DMS153 treated with DMSO at 0.1 percent for 48 hours (cell line): ENCODE measurements around the gene COMT.

Experiments
- DNase-seq: peaks from one replicate; lab custom pipeline; 2025; ENCODE audit not compliant: unreplicated experiment; lab: John Stamatoyannopoulos, UW

COMT gene

GRCh38 chr22:20009582-20010306, 68.2 kb downstream of the COMT start:
- no peak for DNase-seq

GRCh38 chr22:20010307-20011122, 68.9 kb downstream of the COMT start:
- DNase-seq: no peak

DNA sequence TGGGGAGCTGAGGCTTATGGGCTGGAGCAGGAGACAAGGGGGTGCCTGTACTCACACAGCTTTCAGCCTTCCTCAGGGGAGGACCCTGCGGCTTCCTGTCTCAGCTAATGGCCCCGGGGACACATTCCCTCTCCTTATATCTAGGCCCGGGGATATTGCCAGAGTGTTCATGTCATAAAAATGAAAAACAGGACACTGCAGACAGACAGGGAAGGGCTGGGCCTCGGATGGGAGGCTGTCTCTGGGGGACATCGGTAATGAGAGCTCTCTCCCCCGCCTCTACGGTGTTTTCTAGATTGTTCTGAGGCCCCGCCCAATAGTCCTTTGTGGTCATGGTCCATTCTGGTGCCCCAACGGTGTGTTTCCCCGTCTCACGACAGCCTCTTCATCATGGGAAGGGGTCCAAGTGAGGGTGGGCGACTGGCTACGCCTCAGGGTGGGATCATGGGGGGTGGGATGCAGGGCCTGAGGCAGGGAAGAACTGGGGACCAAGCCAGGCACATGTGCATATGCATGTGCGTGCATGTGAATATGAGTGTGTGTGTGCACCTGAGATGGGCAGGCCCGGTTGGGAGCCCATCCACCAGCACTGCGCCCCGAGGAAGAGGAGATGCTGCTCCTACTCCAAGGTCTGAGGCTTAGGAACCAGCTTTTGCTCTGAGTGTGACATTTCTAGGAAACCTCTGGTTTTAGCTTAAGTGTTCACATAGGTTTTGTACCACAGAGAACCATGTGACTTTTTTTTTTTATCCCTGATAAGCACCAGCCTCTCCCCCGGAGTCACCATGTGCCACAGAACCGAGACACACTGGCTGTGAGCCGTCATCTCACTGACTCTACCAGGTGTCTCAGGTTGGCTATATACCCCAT, 69.8 kb downstream of the COMT start:
- no peak for DNase-seq

DNA sequence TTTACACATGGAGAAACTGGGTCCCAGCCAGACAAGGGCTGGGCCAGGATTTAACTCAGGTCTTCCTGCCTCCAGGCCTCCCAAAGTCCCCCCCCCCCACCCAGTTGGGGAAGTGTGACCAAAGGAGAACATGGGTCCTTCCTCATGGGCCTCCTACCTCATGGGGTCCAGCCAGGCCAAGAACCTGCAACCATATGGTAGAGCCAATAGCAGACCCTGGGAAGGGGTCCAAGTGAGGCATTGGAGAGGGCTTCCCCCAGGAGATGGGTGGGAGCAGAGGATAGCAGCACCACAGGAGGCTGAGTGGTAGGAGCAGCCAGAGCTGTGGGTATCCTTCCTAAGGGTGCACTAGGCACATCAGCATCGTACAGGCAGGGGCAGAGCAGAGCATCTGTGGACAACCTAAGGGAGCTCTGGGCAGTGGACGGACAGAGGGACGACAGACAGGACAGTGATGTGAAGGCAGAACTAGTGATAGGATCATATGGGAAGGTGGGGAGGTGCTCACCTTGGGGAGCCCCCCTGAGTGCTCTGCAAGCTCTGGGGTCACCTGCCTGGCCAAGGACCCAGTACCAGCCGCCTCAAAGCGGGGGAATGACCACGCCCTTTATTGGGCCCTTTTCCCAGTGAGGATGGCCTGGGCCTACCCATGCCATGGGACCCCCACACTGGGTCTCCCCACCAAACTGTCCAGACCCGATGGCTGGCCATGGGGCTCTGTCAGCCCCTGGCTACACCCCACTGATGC, 70.6 kb downstream of the COMT start:
- no peak for DNase-seq

DNA sequence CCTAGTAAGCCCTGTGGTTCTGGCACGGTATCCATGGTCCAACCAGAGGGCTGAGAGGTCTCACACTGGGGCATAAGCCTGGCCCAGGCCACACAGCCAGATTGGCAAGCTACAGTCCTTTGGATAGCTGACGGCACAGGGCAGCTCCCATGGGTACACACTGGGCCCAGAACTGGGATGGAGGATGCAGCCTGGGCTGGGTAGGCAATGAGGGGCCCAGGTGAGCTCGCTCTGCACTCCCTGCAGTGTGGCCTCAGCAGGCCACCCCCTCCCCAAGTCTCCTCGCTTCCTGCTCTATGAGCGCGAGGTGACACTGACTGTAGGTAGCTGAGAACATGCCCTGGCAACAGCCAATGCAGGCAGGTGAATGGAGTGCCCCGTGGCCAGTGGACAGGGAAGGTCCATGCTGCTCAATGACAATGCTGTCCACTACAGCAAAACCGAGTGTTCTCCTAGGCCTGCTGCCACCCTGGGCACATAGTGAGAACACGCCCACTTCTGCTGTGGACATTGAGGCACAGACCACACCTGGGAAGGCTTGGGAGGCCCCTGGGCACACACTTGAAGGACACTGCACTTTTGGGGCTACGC, 71.3 kb downstream of the COMT start:
- DNase-seq: no peak

DNA sequence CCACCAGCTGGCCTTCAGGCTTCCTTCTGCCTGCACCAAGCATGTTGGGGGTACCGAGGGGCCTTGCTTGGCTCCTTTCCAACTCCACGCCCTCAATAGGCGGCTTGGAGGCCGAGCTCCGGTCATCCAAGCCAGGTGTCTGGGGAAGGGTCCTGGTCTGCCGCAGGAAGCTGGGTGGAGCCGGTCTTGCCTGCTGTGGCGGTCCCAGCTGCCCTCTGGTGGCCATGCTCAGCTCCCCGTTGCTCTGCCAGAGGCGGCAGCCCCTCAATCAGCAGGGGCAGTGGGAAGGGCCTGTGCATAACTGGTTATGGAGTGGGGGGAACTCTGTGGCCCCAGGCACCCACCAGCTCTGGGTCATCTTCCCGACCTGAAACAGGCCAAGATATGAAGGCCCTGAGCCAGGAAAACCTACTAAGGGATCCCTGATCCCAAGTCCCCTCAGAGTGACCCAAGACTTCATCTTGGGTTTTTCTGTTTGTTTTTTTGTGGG, 71.9 kb downstream of the COMT start:
- no peak for DNase-seq

GRCh38 chr22:20014526-20015186, 73.1 kb downstream of the COMT start:
- DNase-seq: no peak

GRCh38 chr22:20015187-20015625, 73.6 kb downstream of the COMT start:
- DNase-seq: no peak

GRCh38 chr22:20015971-20016733, 74.6 kb downstream of the COMT start:
- DNase-seq: no peak

- peak; percentile 56 for DNase-seq
Observed at GRCh38 chr22:20016734-20017621, 75.4 kb downstream of the COMT start, which contains the start of gene ARVCF. Gene ARVCF, minus strand, starts transcription at chr22:20016823. Its CDS starts 26,029 bp downstream, at chr22:19990794.

DNA sequence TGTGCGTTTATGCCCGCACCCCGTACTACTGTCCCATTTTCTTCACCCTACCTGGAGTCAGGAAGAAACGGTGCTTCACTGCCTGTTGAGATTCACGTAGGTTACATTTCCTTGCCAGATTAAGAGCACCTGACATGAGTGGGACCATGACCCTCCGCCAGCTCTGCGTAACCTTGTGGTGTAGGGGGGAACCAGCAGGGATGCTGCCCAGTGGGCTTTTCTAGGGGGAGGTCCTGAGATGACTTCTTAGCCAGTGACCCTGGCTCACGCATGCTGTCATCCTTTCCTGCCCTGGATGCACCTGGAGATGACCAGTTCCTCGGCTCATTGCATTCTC, 76.0 kb downstream of the COMT start:
- DNase-seq: no peak

- DNase-seq: no peak
Observed at GRCh38 chr22:20018001-20018400, 76.4 kb downstream of the COMT start.
